Lower lobe of right lung (tissue), 2 donors: ENCODE measurements around the gene RACK1. TPM values are rescaled to one million over a fixed set of nuclear protein-coding genes. Genes with fewer than 3 reads are reported as not detected.

Experiments used
- ATAC-seq, 2 donors: fragments of 200-7000 bp; cut with Tn5 transposase; one replicate each; pipeline ENCODE4 v1.9.1; 2020 to 2022; ENCODE audit warnings: mild to moderate bottlenecking in 2 of 2, moderate library complexity in 2 of 2
- DNase-seq: peaks from one replicate; pipeline ENCODE4 v3.0.0-alpha.2; 2020
- H3K27ac ChIP-seq: fragments of 200-600 bp; one replicate; pipeline ENCODE4 v1.8.0; 2022
- H3K27me3 ChIP-seq: fragments of 200-600 bp; one replicate; pipeline ENCODE4 v1.8.0; 2022; ENCODE audit warnings: low read depth
- H3K36me3 ChIP-seq: fragments of 200-600 bp; one replicate; pipeline ENCODE4 v1.8.0; 2022; ENCODE audit warnings: mild to moderate bottlenecking
- H3K4me1 ChIP-seq: fragments of 200-600 bp; one replicate; pipeline ENCODE4 v1.8.0; 2022
- H3K4me3 ChIP-seq: fragments of 200-600 bp; one replicate; pipeline ENCODE4 v1.8.0; 2022; ENCODE audit warnings: mild to moderate bottlenecking
- H3K9me3 ChIP-seq: fragments of 200-600 bp; one replicate; pipeline ENCODE4 v1.8.0; 2022
- intact Hi-C: fragments of 100-400 bp; cut with DNase I; formaldehyde crosslinking; loops from one replicate; pipeline ENCODE4 v1.11.0; 2022
- total RNA-seq: library from RNA; stranded (reverse); fragmentation: NEBNext Ultra II Directional; extraction: Animal tissue kit (Norgen Biotek cat#: 25700); gene quantifications from one replicate; pipeline ENCODE4 v1.2.1, GENCODE V29; 2021
- TF ChIP-seq, protein P1 (sequence below): fragments of 200-600 bp; IDR thresholded peaks from one replicate; pipeline ENCODE4 v1.8.0; 2022; ENCODE audit warnings: antibody characterized with exemption, mild to moderate bottlenecking
- donor health status: DM: no; HTN: yes; CAD: no; lungs with severe emphysema.

The RACK1 gene
- total RNA-seq, 1 donor from 2014 or later = 1,202 TPM

DNA sequence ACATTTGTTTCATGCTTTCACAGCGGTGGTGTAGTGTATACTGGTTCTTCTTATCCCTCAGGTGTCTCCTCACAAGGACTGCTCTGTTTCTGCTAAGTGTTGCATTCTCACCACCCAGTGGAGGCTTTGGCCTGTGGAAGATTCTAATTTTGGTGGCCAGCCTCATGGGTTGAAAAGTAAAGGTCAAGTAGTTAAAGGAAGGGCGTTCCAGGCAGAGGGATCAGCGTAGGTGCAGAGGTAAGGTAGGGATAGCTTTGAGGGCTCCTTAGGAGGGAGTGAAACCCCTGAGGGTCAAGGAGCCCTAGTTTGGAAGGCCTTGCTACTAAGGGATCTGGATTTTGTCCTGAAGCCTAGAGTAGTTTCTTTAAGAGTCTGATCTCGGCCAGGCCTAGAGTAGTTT is 4.6 kb upstream of the RACK1 start:
- peaks cover 79% of the 10 kb centered on the region for H3K4me1 ChIP-seq
- peak overlapping the region; percentile 98 for H3K27ac ChIP-seq
- no peaks in the 10 kb centered on the region for H3K9me3 ChIP-seq
- DNase-seq (no peak), ATAC-seq (no peak)
- H3K27me3 ChIP-seq = no peaks in the 10 kb centered on the region
- H3K36me3 ChIP-seq = peaks cover 20% of the 10 kb centered on the region
- TF ChIP-seq, protein P1, sequence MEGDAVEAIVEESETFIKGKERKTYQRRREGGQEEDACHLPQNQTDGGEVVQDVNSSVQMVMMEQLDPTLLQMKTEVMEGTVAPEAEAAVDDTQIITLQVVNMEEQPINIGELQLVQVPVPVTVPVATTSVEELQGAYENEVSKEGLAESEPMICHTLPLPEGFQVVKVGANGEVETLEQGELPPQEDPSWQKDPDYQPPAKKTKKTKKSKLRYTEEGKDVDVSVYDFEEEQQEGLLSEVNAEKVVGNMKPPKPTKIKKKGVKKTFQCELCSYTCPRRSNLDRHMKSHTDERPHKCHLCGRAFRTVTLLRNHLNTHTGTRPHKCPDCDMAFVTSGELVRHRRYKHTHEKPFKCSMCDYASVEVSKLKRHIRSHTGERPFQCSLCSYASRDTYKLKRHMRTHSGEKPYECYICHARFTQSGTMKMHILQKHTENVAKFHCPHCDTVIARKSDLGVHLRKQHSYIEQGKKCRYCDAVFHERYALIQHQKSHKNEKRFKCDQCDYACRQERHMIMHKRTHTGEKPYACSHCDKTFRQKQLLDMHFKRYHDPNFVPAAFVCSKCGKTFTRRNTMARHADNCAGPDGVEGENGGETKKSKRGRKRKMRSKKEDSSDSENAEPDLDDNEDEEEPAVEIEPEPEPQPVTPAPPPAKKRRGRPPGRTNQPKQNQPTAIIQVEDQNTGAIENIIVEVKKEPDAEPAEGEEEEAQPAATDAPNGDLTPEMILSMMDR = no peak
- intact Hi-C loops = no loop called here
- peak overlapping the region; percentile 79 for H3K4me3 ChIP-seq

DNA sequence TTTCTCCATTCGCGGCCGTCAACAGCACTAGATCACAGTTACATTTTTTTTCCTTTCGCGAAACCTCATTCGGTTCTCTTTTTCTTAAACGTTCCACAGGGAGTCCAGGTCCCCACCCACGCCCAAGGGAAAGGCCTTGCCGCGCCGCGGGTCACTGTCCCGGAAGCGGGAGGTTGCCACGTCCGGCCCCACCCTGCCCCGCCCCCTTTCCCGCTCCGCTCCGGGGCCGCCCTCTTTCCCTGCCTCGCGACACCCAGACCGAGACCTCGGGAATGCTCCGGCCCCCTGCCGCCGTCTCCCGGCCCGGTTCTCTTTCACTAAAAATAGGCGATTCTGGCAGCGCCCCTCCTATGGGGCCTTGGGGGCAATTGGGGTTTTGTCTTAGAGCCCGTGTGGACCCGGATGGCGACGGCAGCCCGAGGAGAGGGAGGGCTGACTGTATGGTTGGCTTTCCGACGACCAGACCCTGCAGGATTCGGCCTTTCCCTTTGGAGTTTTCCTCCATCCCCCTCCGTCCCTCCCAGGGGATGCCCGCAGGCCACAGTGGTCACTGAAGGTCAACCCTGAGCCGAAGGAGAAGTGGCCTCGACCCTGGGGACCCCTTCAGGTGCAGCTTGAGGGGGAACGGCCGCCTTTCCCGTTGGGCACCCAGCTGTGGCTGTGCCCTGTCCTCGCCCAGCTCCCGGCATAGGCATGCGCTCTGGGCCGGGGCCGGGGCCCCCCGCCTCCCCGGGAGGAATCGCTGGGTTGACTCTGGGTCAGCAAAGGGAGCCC is 2.8 kb upstream of the RACK1 start:
- Histone ChIP-seq H3K27ac (peak overlapping the region; percentile 98), H3K9me3 (no peaks in the 10 kb centered on the region), H3K27me3 (no peaks in the 10 kb centered on the region), H3K4me3 (peak overlapping the region; percentile 79), H3K36me3 (peaks cover 13% of the 10 kb centered on the region), H3K4me1 (peaks cover 76% of the 10 kb centered on the region)
- ATAC-seq (peak; percentile 89 to 92), DNase-seq (peak; percentile 94)
- intact Hi-C loops = no loop called here
- TF ChIP-seq, protein P1 = no peak

DNA sequence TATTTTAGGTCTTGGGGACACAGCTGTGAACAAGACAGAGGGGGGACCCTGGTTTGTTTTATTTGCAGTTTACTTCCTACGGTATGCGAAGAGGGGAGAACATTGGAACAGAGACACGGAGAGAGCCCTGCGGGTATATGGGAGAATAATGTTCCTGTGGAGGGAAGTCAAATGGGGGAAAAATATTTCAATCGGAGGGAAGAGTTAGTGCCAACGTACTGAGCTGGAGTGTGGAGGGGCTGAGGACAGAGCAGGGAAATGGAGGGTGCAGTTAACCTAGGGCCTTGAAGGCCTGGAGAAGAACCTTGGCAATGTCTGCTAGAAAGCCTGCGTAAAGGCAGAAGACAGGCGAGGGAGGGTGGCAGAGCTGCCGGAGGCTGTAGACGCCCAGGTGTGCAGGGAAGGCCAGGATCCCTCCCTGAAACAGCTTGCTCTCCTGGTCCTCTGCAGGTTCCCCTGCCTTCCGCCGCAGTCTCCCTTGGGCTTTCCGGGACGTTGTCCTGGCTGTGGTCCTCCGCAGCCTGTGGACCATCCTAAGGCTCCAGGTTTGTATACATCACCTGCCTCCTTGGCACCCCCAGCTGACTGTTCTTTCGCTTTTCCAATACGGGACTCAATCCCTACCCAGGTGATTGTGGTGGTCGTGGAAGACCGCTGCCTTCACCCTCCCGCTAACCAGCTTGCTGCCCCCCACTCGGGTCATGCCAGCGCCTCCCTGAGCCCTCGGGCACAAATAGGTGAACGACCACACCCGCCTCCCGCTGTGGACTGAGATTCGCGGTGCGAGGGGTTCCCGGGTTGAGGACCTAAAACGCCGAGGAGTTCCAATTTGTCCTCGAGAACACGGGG is 1.9 kb upstream of the RACK1 start:
- Histone ChIP-seq H3K36me3 (peaks cover 17% of the 10 kb centered on the region), H3K4me3 (peak overlapping the region; percentile 79), H3K27ac (peak overlapping the region; percentile 98), H3K27me3 (no peaks in the 10 kb centered on the region), H3K9me3 (no peaks in the 10 kb centered on the region), H3K4me1 (peaks cover 72% of the 10 kb centered on the region)
- TF ChIP-seq, protein P1 = no peak
- intact Hi-C loops = no loop called here
- no peak for ATAC-seq
- no peak for DNase-seq

DNA sequence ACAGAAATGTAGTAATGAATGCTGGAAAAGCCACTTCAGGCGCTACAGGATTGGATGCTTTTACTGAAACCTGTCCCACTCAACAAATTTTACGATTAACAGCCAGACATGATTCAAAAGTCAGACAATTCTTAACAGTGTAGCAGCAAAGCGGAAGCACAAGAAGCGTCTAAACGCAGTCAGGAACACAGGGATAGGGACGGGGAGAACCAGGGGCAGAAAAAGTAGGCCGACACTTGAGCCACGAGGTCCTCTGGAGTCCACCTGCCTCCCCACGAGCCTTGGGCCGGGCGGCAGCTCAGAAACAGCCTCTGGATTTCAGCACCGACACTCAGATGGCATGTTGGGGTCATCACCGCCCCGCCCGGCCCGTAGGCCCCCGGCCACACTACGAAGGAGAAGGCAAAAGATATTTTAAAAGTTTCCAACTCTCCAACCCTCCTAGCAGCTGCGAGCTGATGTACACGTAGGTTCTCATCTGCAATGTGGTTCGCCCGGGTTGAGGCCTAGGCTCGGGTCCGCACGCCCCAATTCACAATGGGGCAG is 615 bp downstream of the RACK1 start:
- intact Hi-C loops = no loop called here
- peak in 1 of 2 donors; percentile 2 for ATAC-seq
- TF ChIP-seq, protein P1 = no peak
- Histone ChIP-seq H3K36me3 (peaks cover 43% of the 10 kb centered on the region), H3K27me3 (no peaks in the 10 kb centered on the region), H3K9me3 (no peaks in the 10 kb centered on the region), H3K27ac (peak overlapping the region; percentile 98), H3K4me3 (peak overlapping the region; percentile 79), H3K4me1 (peaks cover 46% of the 10 kb centered on the region)
- no peak for DNase-seq

DNA sequence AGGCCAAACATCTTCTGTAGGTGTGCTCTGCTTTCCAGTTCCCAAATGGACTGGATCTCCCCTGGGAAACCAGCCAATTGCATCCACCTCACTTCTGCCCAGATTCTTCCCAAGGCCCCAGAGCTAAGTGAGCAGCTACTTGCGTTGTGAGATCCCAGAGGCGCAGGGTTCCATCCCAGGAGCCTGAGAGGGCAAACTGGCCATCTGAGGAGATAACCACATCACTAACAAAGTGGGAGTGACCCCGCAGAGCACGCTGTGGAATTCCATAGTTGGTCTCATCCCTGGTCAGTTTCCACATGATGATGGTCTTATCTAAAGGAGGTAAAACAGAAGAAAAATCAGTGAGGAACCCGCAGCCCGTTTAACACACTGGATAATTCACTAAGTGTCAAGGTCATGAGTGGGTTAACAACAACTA is 1.7 kb downstream of the RACK1 start:
- no peak for DNase-seq
- peaks cover 36% of the 10 kb centered on the region for H3K4me1 ChIP-seq

More for the DNA sequence above, 1.7 kb downstream of the RACK1 start:
- no peak for ATAC-seq
- TF ChIP-seq, protein P1 = no peak
- Histone ChIP-seq H3K27me3 (no peaks in the 10 kb centered on the region), H3K36me3 (peaks cover 53% of the 10 kb centered on the region), H3K4me3 (peak overlapping the region; percentile 79), H3K27ac (peak overlapping the region; percentile 98), H3K9me3 (no peaks in the 10 kb centered on the region)
- intact Hi-C loops = no loop called here
